Sigmoid colon (tissue), 7 donors: Measurements from ENCODE around the gene NR1H4. TPM values are rescaled to one million over a fixed set of nuclear protein-coding genes. Genes with fewer than 3 reads are reported as not detected.
"Not testable (repeated sequence)": the region's sequence is repeated elsewhere in the genome, so short reads cannot be mapped to it uniquely, and the experiment has no call there.

Experiments
- DNase-seq: peaks from one replicate; pipeline ENCODE4 v3.0.0-alpha.2; 2019
- H3K27ac ChIP-seq, 4 donors: fragments of 200-600 bp; sonication (generic); one replicate each; pipeline ENCODE4 v1.5.1; 2016 to 2019; ENCODE audit warnings: mild to moderate bottlenecking in 1 of 4
- H3K27me3 ChIP-seq, 3 donors: fragments of 200-600 bp; sonication (generic); one replicate each; pipeline ENCODE4 v1.5.1; 2019; ENCODE audit warnings: mild to moderate bottlenecking in 1 of 3
- H3K36me3 ChIP-seq, 4 donors: fragments of 200-600 bp; sonication (generic); one replicate each; pipeline ENCODE4 v1.5.1; 2016 to 2019
- H3K4me1 ChIP-seq, 4 donors: fragments of 200-600 bp; sonication (generic); one replicate each; pipeline ENCODE4 v1.5.1; 2017 to 2019
- H3K4me3 ChIP-seq, 4 donors: fragments of 200-600 bp; sonication (generic); one replicate each; pipeline ENCODE4 v1.5.1; 2017 to 2019; ENCODE audit warnings: mild to moderate bottlenecking in 2 of 4, moderate library complexity in 1 of 4
- H3K9me3 ChIP-seq, 4 donors: fragments of 200-600 bp in 3 of 4; sonication (generic) in 3 of 4; one replicate each; pipeline versions ENCODE4 v1.5.1 to v1.6.1; 2013 to 2019
- EP300 ChIP-seq, 4 donors: sonication (generic); formaldehyde crosslinking; IDR thresholded peaks; one replicate each; pipeline ENCODE4 v1.6.1; 2017; ENCODE audit warnings: antibody characterized with exemption in 4 of 4
- POLR2A ChIP-seq, 2 donors: fragments of 450-650 bp; IDR thresholded peaks; one replicate each; pipeline ENCODE4 v1.6.1; 2016; ENCODE audit warnings: antibody characterized with exemption in 2 of 2, mild to moderate bottlenecking in 2 of 2, moderate library complexity in 2 of 2
- POLR2AphosphoS5 ChIP-seq, 4 donors: sonication (generic); formaldehyde crosslinking; IDR thresholded peaks; one replicate each; pipeline ENCODE4 v1.6.1; 2017; ENCODE audit warnings: antibody characterized with exemption in 4 of 4
- WGBS, 2 donors: extraction: QIAGEN DNeasy Blood & Tissue Kit; methylation state at CpG; one replicate each; pipeline ENCODE4 v1.1.7; 2013; 5-methylcytosine and 5-hydroxymethylcytosine counted together
- intact Hi-C: fragments of 100-400 bp; cut with DNase I; formaldehyde crosslinking; loops from one replicate; pipeline ENCODE4 v1.15.1; 2023
- polyA plus RNA-seq, 3 donors: library from polyadenylated mRNA; stranded (reverse); fragments of 200-250 nt; gene quantifications; one replicate each; pipeline ENCODE4 v1.2.3, GENCODE V29; 2013
- total RNA-seq, 4 donors: library from RNA; depleted of rRNA; stranded (reverse); fragments of >200 nt; gene quantifications; one replicate each; pipeline ENCODE4 v1.1.0, GENCODE V29; 2016
- TF ChIP-seq, protein P1 (sequence below), 4 experiments: fragments of 450-650 bp in 3 of 4; fragments of 200-600 bp in 1 of 4; IDR thresholded peaks; one replicate each; pipeline ENCODE4 v1.5.1; 2016 to 2019; ENCODE audit warnings: antibody characterized with exemption in 4 of 4, mild to moderate bottlenecking in 3 of 4, moderate library complexity in 2 of 4
- donor health status: healthy with polysubstance abuse.
- donor health status: Bipolar disorder and iron deficiency.
- donor health status: healthy.

The NR1H4 gene
- total and polyA plus RNA-seq, 7 donors, result 4.5 to 43.9 (median 9.6) TPM; not detected in 4

DNA sequence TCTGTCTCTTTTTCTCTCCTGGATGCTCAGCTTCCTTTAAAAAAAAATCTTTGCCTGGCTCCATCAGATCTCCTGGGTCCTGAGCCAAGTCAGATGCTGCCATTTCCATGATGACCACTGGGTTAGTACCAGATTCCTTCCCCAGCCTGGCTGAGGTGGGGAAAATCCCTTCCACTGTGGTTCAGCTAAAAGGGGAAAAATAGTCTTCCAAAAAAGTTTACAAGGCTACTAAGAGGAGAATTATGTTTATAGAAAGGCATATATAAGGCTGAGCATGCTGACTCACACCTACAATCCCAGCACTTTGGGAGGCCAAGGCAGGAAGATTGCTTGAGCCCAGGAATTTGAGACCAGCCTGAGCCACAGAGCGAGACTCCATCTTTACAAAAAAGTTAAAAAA is 71.4 kb downstream of the NR1H4 start:
- intact Hi-C loops, result no loop called here
- no peaks in the 10 kb centered on the region for H3K36me3 ChIP-seq

DNA sequence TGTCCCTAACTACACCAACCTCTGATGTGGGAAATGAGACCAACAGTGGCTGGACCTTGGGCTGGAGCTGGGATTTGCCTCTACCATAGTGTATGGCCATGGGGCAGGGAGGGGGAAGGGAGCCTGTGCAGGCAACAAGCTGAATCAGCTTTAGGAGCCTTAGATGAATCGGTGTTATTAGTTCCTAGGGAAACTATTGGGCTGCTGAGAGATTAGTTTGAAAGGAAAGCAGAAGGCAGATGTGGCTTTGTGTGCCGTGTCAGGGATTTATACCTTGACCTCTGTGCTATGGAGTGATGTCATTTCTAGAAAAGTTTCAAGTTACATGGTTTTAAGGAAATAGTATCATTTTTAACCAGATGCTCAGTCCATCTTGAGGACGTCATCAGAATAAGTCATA is 80.3 kb downstream of the NR1H4 start:
- no peaks in the 10 kb centered on the region for H3K9me3 ChIP-seq
- no peaks in the 10 kb centered on the region for H3K27me3 ChIP-seq
- H3K27ac ChIP-seq, result no peak overlapping the region
- no peaks in the 10 kb centered on the region for H3K4me1 ChIP-seq
- intact Hi-C loops, result loop anchor here (2.0 to 5.0 kb wide), 3 partner anchors 161 to 317 kb away; no protein-coding TSS in a partner anchor
- no peak overlapping the region for H3K4me3 ChIP-seq
- no peak for TF ChIP-seq POLR2A (IDR thresholded peaks at IDR 0.05)
- TF ChIP-seq, protein P1, sequence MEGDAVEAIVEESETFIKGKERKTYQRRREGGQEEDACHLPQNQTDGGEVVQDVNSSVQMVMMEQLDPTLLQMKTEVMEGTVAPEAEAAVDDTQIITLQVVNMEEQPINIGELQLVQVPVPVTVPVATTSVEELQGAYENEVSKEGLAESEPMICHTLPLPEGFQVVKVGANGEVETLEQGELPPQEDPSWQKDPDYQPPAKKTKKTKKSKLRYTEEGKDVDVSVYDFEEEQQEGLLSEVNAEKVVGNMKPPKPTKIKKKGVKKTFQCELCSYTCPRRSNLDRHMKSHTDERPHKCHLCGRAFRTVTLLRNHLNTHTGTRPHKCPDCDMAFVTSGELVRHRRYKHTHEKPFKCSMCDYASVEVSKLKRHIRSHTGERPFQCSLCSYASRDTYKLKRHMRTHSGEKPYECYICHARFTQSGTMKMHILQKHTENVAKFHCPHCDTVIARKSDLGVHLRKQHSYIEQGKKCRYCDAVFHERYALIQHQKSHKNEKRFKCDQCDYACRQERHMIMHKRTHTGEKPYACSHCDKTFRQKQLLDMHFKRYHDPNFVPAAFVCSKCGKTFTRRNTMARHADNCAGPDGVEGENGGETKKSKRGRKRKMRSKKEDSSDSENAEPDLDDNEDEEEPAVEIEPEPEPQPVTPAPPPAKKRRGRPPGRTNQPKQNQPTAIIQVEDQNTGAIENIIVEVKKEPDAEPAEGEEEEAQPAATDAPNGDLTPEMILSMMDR (IDR thresholded peaks at IDR 0.05), result no peak
- TF ChIP-seq EP300 (IDR thresholded peaks at IDR 0.05), result no peak
- no peak for TF ChIP-seq POLR2AphosphoS5 (IDR thresholded peaks at IDR 0.05)
- 57 to 73% methylated on average over 3 of the region's 3 CpGs for WGBS, 2 donors
- no peaks in the 10 kb centered on the region for H3K36me3 ChIP-seq
- DNase-seq, result no peak

More for the DNA sequence above, 71.4 kb downstream of the NR1H4 start:
- Histone ChIP-seq H3K4me3 (no peak overlapping the region), H3K9me3 (no peaks in the 10 kb centered on the region), H3K4me1 (no peaks in the 10 kb centered on the region), H3K27ac (no peak overlapping the region), H3K27me3 (no peaks in the 10 kb centered on the region)
- DNase-seq, result no peak
- no peak for TF ChIP-seq EP300 (IDR thresholded peaks at IDR 0.05)
- TF ChIP-seq, protein P1 (IDR thresholded peaks at IDR 0.05), result no peak
- TF ChIP-seq POLR2A (IDR thresholded peaks at IDR 0.05), result no peak
- WGBS, 2 donors, result 89 to 93% methylated on average over 1 of the region's 1 CpG

DNA sequence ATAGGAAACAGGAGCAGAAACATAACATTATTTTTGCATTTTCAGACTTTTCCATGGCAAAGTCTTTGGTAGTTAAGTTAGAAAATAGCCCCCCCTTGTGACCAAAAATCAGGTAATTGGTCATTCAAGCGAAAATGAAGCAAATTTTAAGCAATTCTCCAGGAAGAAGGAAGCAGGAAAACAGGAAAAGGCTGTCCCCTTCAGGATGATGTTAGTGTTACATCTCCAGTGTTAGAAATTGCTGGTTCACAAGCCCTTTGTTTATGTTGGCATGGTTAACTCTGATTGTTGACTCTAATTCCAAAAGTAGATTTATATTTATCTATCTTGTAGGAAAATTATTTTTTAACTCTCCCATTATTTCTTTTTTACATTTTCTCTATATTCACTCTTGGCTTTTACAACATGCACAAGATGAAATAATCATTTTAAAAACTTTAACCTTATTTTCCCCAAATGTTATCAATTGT is 81.0 kb downstream of the NR1H4 start:
- Histone ChIP-seq H3K27me3 (no peaks in the 10 kb centered on the region), H3K27ac (no peak overlapping the region), H3K36me3 (no peaks in the 10 kb centered on the region), H3K9me3 (no peaks in the 10 kb centered on the region), H3K4me1 (no peaks in the 10 kb centered on the region), H3K4me3 (no peak overlapping the region)
- WGBS, 2 donors, result 1 to 2% methylated on average over 1 of the region's 1 CpG
- intact Hi-C loops, result loop anchor here (2.0 to 5.0 kb wide), 3 partner anchors 162 to 317 kb away; no protein-coding TSS in a partner anchor
- TF ChIP-seq, protein P1 (IDR thresholded peaks at IDR 0.05), result peak; percentile 86 to 96 (median 92)
- TF ChIP-seq EP300 (IDR thresholded peaks at IDR 0.05), result no peak
- DNase-seq, result no peak

DNA sequence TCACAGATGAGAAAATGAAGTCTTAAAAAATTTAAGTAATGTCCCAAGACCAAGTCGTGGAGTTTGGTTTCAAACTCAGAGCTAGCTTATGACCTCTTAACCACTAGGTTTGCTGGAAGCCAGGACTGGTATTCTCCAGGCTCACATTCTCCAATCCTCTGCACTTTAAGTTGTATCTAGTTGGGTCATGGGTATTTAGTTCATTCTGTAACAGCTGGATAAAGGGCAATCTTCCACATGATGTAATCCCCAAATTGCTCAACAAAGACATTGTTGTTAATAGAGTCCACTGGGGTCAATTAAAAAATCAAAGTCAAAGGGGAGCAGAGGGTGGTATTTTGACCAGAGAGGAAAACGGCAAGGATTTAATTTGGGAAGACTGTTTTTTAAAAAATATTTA is 82.1 kb downstream of the NR1H4 start:
- no peak overlapping the region for H3K4me3 ChIP-seq
- DNase-seq, result no peak
- no peak overlapping the region for H3K27ac ChIP-seq
- H3K27me3 ChIP-seq, result no peaks in the 10 kb centered on the region
- no peaks in the 10 kb centered on the region for H3K9me3 ChIP-seq
- 53 to 58% methylated on average over 2 of the region's 2 CpGs for WGBS, 2 donors
- intact Hi-C loops, result loop anchor here (2.0 kb wide), 2 partner anchors 163 to 207 kb away; no protein-coding TSS in a partner anchor
- no peaks in the 10 kb centered on the region for H3K4me1 ChIP-seq
- TF ChIP-seq, protein P1 (IDR thresholded peaks at IDR 0.05), result no peak
- TF ChIP-seq POLR2AphosphoS5 (IDR thresholded peaks at IDR 0.05), result no peak
- no peak for TF ChIP-seq EP300 (IDR thresholded peaks at IDR 0.05)
- TF ChIP-seq POLR2A (IDR thresholded peaks at IDR 0.05), result no peak
- H3K36me3 ChIP-seq, result no peaks in the 10 kb centered on the region

DNA sequence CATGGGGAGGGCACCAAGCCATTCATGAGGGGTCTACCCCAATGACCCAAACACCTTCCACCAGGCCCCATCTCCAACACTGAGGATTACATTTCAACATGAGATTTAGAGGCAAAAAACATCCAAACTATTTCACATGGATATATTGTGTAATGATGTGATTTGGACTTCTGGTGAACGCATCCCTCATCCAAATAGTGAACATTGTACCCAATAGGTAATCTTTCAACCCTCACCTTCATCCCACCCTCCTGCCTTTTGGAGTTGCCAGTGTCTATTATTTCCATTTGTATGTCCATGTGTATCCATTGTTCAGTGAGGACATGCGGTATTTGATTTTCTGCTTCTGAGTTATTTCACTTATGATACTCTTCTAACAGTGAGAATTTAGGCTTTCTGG is 83.7 kb downstream of the NR1H4 start:
- Histone ChIP-seq H3K4me3 (no peak overlapping the region), H3K27ac (no peak overlapping the region), H3K4me1 (no peaks in the 10 kb centered on the region), H3K36me3 (no peaks in the 10 kb centered on the region), H3K9me3 (no peaks in the 10 kb centered on the region), H3K27me3 (no peaks in the 10 kb centered on the region)
- intact Hi-C loops, result no loop called here
- no peak for TF ChIP-seq EP300 (IDR thresholded peaks at IDR 0.05)
- TF ChIP-seq POLR2AphosphoS5 (IDR thresholded peaks at IDR 0.05), result no peak
- TF ChIP-seq POLR2A (IDR thresholded peaks at IDR 0.05), result no peak
- TF ChIP-seq, protein P1 (IDR thresholded peaks at IDR 0.05), result no peak
- no peak for DNase-seq
- WGBS, 2 donors, result 92 to 98% methylated on average over 2 of the region's 2 CpGs

DNA sequence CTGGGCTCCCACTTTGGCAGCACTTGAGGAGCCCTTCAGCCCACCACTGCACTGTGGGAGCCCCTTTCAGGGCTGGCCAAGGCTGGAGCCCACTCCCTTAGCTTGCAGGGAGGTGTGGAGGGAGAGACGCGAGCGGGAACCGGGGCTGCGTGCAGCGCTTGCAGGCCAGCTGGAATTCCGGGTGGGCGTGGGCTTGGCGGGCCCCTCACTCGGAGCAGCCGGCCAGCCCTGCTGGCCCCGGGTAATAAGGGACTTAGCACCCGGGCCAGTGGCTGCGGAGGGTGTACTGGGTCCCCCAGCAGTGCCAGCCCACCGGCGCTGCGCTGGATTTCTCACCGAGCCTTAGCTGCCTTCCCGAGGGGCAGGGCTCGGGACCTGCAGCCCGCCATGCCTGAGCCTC is 85.6 kb downstream of the NR1H4 start:
- H3K4me3 ChIP-seq, H3K4me1 ChIP-seq, DNase-seq, H3K27me3 ChIP-seq, H3K9me3 ChIP-seq, intact Hi-C loops, H3K27ac ChIP-seq, H3K36me3 ChIP-seq: not testable (repeated sequence)
- 96 to 97% methylated on average over 21 of the region's 21 CpGs for WGBS, 2 donors
